ENCODE results near the gene LRG1. TPM values are rescaled to one million over a fixed set of nuclear protein-coding genes. Genes with fewer than 3 reads are reported as not detected.

The LRG1 gene
- total RNA-seq, 1 experiment from 2014 or later = 0.81 TPM

GRCh38 chr19:4541114-4541805, 1.4 kb upstream of the LRG1 start:
- ChIA-PET CTCF (interaction anchor here (0.6 to 11.1 kb wide), 8 partner anchors 17 to 354 kb away, joined by 3 to 285 read pairs (median 4); no protein-coding TSS in a partner anchor), POLR2A (no interaction called here)
- Mint-ChIP-seq H3K27ac (no peak overlapping the region), H3K36me3 (peaks cover 3% of the 10 kb centered on the region; the same call in 1 of the 2 replicates), H3K4me1 (peaks cover 4% of the 10 kb centered on the region; the same call in 1 of the 2 replicates), H3K27me3 (ENCODE audit: low read depth) (peaks cover 25% of the 10 kb centered on the region), H3K4me3 (no peak overlapping the region), H3K9me3 (peaks cover 4% of the 10 kb centered on the region)
- no peak for DNase-seq (ENCODE audit: low spot score)
- no peak for ATAC-seq
- no peak for TF ChIP-seq SP1 (CRISPR knock-in tag; conservative IDR thresholded peaks at IDR 0.05)
- TF ChIP-seq NR3C1 (CRISPR knock-in tag; conservative IDR thresholded peaks at IDR 0.05; ENCODE audit: low read depth) = no peak
- TF ChIP-seq E2F5 (CRISPR knock-in tag; IDR thresholded peaks at IDR 0.05) = no peak
- no peak for TF ChIP-seq ZBTB43 (CRISPR knock-in tag; IDR thresholded peaks at IDR 0.05)
- TF ChIP-seq SMAD3 (CRISPR knock-in tag; IDR thresholded peaks at IDR 0.05; ENCODE audit: borderline replicate concordance) = no peak
- TF ChIP-seq OVOL2 (CRISPR knock-in tag; IDR thresholded peaks at IDR 0.05; ENCODE audit: borderline replicate concordance) = no peak
- no peak for TF ChIP-seq RORB (CRISPR knock-in tag; IDR thresholded peaks at IDR 0.05)
- no peak for TF ChIP-seq NFATC4 (CRISPR knock-in tag; IDR thresholded peaks at IDR 0.05)
- no peak for TF ChIP-seq NFE2L1 (CRISPR knock-in tag; IDR thresholded peaks at IDR 0.05)
- TF ChIP-seq USF1 (CRISPR knock-in tag; IDR thresholded peaks at IDR 0.05) = no peak
- no peak for TF ChIP-seq MLX (CRISPR knock-in tag; IDR thresholded peaks at IDR 0.05)
- no peak for TF ChIP-seq USF2 (CRISPR knock-in tag; IDR thresholded peaks at IDR 0.05)
- TF ChIP-seq ZNF263 (CRISPR knock-in tag; IDR thresholded peaks at IDR 0.05; ENCODE audit: low read depth) = no peak
- no peak for TF ChIP-seq ZNF512 (CRISPR knock-in tag; IDR thresholded peaks at IDR 0.05; ENCODE audit: borderline replicate concordance)
- TF ChIP-seq CBFB (CRISPR knock-in tag; IDR thresholded peaks at IDR 0.05; ENCODE audit: low read depth) = no peak
- no peak for TF ChIP-seq AR (CRISPR knock-in tag; IDR thresholded peaks at IDR 0.05)
- no peak for TF ChIP-seq ESRRA (CRISPR knock-in tag; IDR thresholded peaks at IDR 0.05; ENCODE audit: borderline replicate concordance)
- TF ChIP-seq ZNF423 (CRISPR knock-in tag; IDR thresholded peaks at IDR 0.05) = no peak
- TF ChIP-seq TP53 (CRISPR knock-in tag; IDR thresholded peaks at IDR 0.05) = no peak

Measured in WTC11 (cell line).